H1 (cell line): ENCODE measurements around the gene TTR. TPM values are rescaled to one million over a fixed set of nuclear protein-coding genes. Genes with fewer than 3 reads are reported as not detected.

Source experiments
- ASH2L ChIP-seq: fragments of 200-600, 300-600 bp; sonication (generic); IDR thresholded peaks from one replicate; pipeline ENCODE4 v1.7.1; 2017; ENCODE audit warnings: low read length
- E2F6 ChIP-seq: IDR thresholded peaks from 2 replicates; pipeline ENCODE4 v1.6.1; 2012; ENCODE audit warnings: inconsistent platforms
- TBP ChIP-seq: IDR thresholded peaks from 2 replicates; pipeline ENCODE4 v1.6.1; 2011; ENCODE audit warnings: low read depth, low read length, improper control_type of control experiment
- polyA plus RNA-seq, 7 experiments: library from polyadenylated mRNA; depleted of rRNA in 3 of 7; stranded (reverse) in 5 of 7; unstranded in 2 of 7; fragments of >200 nt in 5 of 7; fragments of 200-250 nt in 2 of 7; gene quantifications; 1 replicate in 5 of 7; 2 replicates in 1 of 7; 4 replicates in 1 of 7; pipeline versions ENCODE4 v1.2.1 to v1.2.3, GENCODE V29; 2011 to 2013; ENCODE audit warnings: missing spikeins in 2 of 7, mixed read lengths in 2 of 7
- total RNA-seq: library from RNA; stranded (reverse); fragmentation: NEBNext Ultra II Directional; extraction: Animal tissue kit (Norgen Biotek cat#: 25700); gene quantifications from 2 replicates; pipeline ENCODE4 v1.2.1, GENCODE V29; 2021

Gene TTR
- total and polyA plus RNA-seq, 2 of the 8 experiments (the other 6 are each of a cell fraction or from before 2014, with no cell fraction given), result not detected

GRCh38 chr18:31633392-31634330, 42.0 kb downstream of the TTR start (continued):
- no peak for TF ChIP-seq E2F6
- TF ChIP-seq ASH2L, result no peak
- no peak for TF ChIP-seq TBP
